IMR-90 (cell line): ENCODE data around the gene SYNM. TPM values are rescaled to one million over a fixed set of nuclear protein-coding genes. Genes with fewer than 3 reads are reported as not detected.

ENCODE experiments used
- ATAC-seq: fragments of 200-7000 bp; cut with Tn5 transposase; 2 replicates; pipeline ENCODE4 v1.9.1; 2020; ENCODE audit warnings: low read depth, mild to moderate bottlenecking, moderate library complexity
- BruUV-seq: library from RNA; stranded (reverse); fragments of 400-500 nt; replicated peaks from 2 replicates; lab custom pipeline; 2021; lab: Mats Ljungman, UMichigan
- CTCF ChIA-PET: fragments of 300-600 bp; formaldehyde crosslinking; extraction: SDS; loops from one replicate; lab custom pipeline; 2021; ENCODE audit warnings: antibody characterized with exemption; lab: Yijun Ruan, JAX
- POLR2A ChIA-PET: fragments of 300-600 bp; sonication (Branson Sonifier 250); formaldehyde crosslinking; loops from one replicate; lab custom pipeline; 2022; ENCODE audit warnings: antibody characterized with exemption; ENCODE audit not compliant: unreplicated experiment; lab: Charles Lee
- DNase-seq: peaks from one replicate; pipeline ENCODE4 v3.0.0; 2013
- H2AFZ ChIP-seq: replicated peaks from 2 replicates; pipeline ENCODE3; 2013; ENCODE audit warnings: low read length, mild to moderate bottlenecking; ENCODE audit not compliant: poor library complexity
- H2AK5ac ChIP-seq: 2 replicates; pipeline ENCODE4 v1.6.1; 2013; ENCODE audit warnings: low read depth, low read length, inconsistent platforms
- H2AK9ac ChIP-seq: replicated peaks from 2 replicates; pipeline ENCODE3; 2013; ENCODE audit warnings: mild to moderate bottlenecking, low read depth, low read length, moderate library complexity; ENCODE audit not compliant: poor library complexity
- H2BK120ac ChIP-seq: 2 replicates; pipeline ENCODE4 v1.6.1; 2013; ENCODE audit warnings: low read depth, low read length, inconsistent platforms
- H2BK15ac ChIP-seq: 3 replicates; pipeline ENCODE4 v1.6.1; 2013; ENCODE audit warnings: low read depth, low read length, inconsistent platforms
- H2BK20ac ChIP-seq: 2 replicates; pipeline ENCODE4 v1.6.1; 2013; ENCODE audit warnings: low read depth, mild to moderate bottlenecking, inconsistent platforms, low read length, moderate library complexity
- H2BK5ac ChIP-seq: 2 replicates; pipeline ENCODE4 v1.6.1; 2013; ENCODE audit warnings: mild to moderate bottlenecking, low read depth, low read length, inconsistent platforms; ENCODE audit not compliant: poor library complexity, severe bottlenecking
- H3K14ac ChIP-seq: replicated peaks from 2 replicates; pipeline ENCODE4 v1.6.1; 2013; ENCODE audit warnings: low read depth, low read length, inconsistent platforms
- H3K18ac ChIP-seq: 2 replicates; pipeline ENCODE4 v1.6.1; 2013; ENCODE audit warnings: low read depth, low read length, control low read depth
- H3K23ac ChIP-seq: 2 replicates; pipeline ENCODE4 v1.6.1; 2013; ENCODE audit warnings: low read depth, low read length, inconsistent platforms
- H3K27ac ChIP-seq: 2 replicates; pipeline ENCODE4 v1.5.1; 2013; ENCODE audit warnings: mild to moderate bottlenecking, control low read depth, low read length; ENCODE audit not compliant: insufficient read depth
- H3K27me3 ChIP-seq: 2 replicates; pipeline ENCODE4 v1.6.1; 2013; ENCODE audit warnings: low read length; ENCODE audit not compliant: control insufficient read depth, insufficient read depth
- H3K36me3 ChIP-seq: 2 replicates; pipeline ENCODE4 v1.6.1; 2013; ENCODE audit warnings: low read length, mixed read lengths; ENCODE audit not compliant: control insufficient read depth, insufficient read depth
- H3K4ac ChIP-seq: 2 replicates; pipeline ENCODE4 v1.6.1; 2013; ENCODE audit warnings: low read depth, low read length, inconsistent platforms
- H3K4me1 ChIP-seq: 2 replicates; pipeline ENCODE4 v1.6.1; 2013; ENCODE audit warnings: low read length, mixed read lengths; ENCODE audit not compliant: control insufficient read depth, insufficient read depth
- H3K4me2 ChIP-seq: 2 replicates; pipeline ENCODE4 v1.6.1; 2013; ENCODE audit warnings: low read depth, mild to moderate bottlenecking, control low read depth, low read length, moderate library complexity
- H3K4me3 ChIP-seq: 2 replicates; pipeline ENCODE4 v1.5.1; 2013; ENCODE audit warnings: low read depth, mild to moderate bottlenecking, control low read depth, low read length, moderate library complexity; ENCODE audit not compliant: insufficient read depth
- H3K56ac ChIP-seq: 2 replicates; pipeline ENCODE4 v1.6.1; 2013; ENCODE audit warnings: low read length, inconsistent platforms; ENCODE audit not compliant: insufficient read depth; ENCODE audit errors: extremely low read depth
- H3K79me1 ChIP-seq, 2 experiments: 2 replicates each; pipeline ENCODE4 v1.6.1; 2013; ENCODE audit warnings: low read length in 2 of 2, inconsistent platforms in 1 of 2, low read depth in 1 of 2
- H3K9ac ChIP-seq: 2 replicates; pipeline ENCODE4 v1.6.1; 2013; ENCODE audit warnings: low read depth, low read length, control low read depth
- H3K9me1 ChIP-seq: 2 replicates; pipeline ENCODE4 v1.6.1; 2013; ENCODE audit warnings: low read length, inconsistent platforms; ENCODE audit not compliant: insufficient read depth
- H3K9me3 ChIP-seq: 2 replicates; pipeline ENCODE4 v1.6.1; 2013; ENCODE audit warnings: low read length; ENCODE audit not compliant: control insufficient read depth, insufficient read depth
- H4K20me1 ChIP-seq: 2 replicates; pipeline ENCODE4 v1.6.1; 2013; ENCODE audit warnings: low read length, inconsistent platforms; ENCODE audit not compliant: insufficient read depth
- H4K5ac ChIP-seq: 2 replicates; pipeline ENCODE4 v1.6.1; 2013; ENCODE audit warnings: mild to moderate bottlenecking, low read depth, low read length, control low read depth
- H4K8ac ChIP-seq, 2 experiments: 2 replicates each; pipeline ENCODE4 v1.6.1; 2013; ENCODE audit warnings: low read depth in 2 of 2, low read length in 2 of 2, control low read depth in 1 of 2, inconsistent platforms in 1 of 2
- H4K91ac ChIP-seq: 2 replicates; pipeline ENCODE4 v1.6.1; 2013; ENCODE audit warnings: low read depth, low read length, inconsistent platforms; ENCODE audit not compliant: insufficient read depth
- CHD1 ChIP-seq: IDR thresholded peaks from 2 replicates; pipeline ENCODE4 v1.6.1; 2012; ENCODE audit warnings: low read depth, low read length, improper control_type of control experiment
- FOS ChIP-seq: fragments of 150-350 bp; IDR thresholded peaks from 2 replicates; pipeline ENCODE4 v1.6.1; 2016; ENCODE audit warnings: low read depth, low read length
- MAFK ChIP-seq: IDR thresholded peaks from 2 replicates; pipeline ENCODE4 v1.6.1; 2012; ENCODE audit warnings: low read depth, low read length, improper control_type of control experiment
- MAZ ChIP-seq: IDR thresholded peaks from 2 replicates; pipeline ENCODE4 v1.6.1; 2012; ENCODE audit warnings: low read depth, mild to moderate bottlenecking, low read length, improper control_type of control experiment, moderate library complexity, borderline replicate concordance
- MXI1 ChIP-seq: IDR thresholded peaks from 2 replicates; pipeline ENCODE4 v1.6.1; 2012; ENCODE audit warnings: low read depth, mild to moderate bottlenecking, low read length, moderate library complexity, borderline replicate concordance
- NFE2L2 ChIP-seq: fragments of 150-350 bp; IDR thresholded peaks from 2 replicates; pipeline ENCODE4 v1.6.1; 2016; ENCODE audit warnings: low read depth, mild to moderate bottlenecking, low read length
- POLR2A ChIP-seq: IDR thresholded peaks from 2 replicates; pipeline ENCODE4 v1.6.1; 2012; ENCODE audit warnings: mild to moderate bottlenecking, low read depth, low read length
- SMC3 ChIP-seq: fragments of 150-350 bp; IDR thresholded peaks from 2 replicates; pipeline ENCODE4 v1.6.1; 2016; ENCODE audit warnings: low read depth, mild to moderate bottlenecking, antibody characterized with exemption, low read length, moderate library complexity
- WGBS, 2 experiments: methylation state at CpG; one replicate each; pipeline versions ENCODE4 v1.1.5 to v1.1.7; 2013; ENCODE audit warnings: missing lambda C conversion rate in 2 of 2; ENCODE audit not compliant: insufficient read length in 1 of 2; ENCODE audit errors: extremely low coverage in 2 of 2; 5-methylcytosine and 5-hydroxymethylcytosine counted together
- dilution Hi-C: fragments of 300-500 bp; cut with HindIII; formaldehyde crosslinking; loops from one replicate; pipeline ENCODE4 v1.14.3; 2018; ENCODE audit warnings: low sequenced_read_pairs; ENCODE audit not compliant: unreplicated experiment
- in situ Hi-C: fragments of 300-500 bp; cut with MboI; formaldehyde crosslinking; loops from 3 replicates; pipeline ENCODE4 v1.14.3; 2019; ENCODE audit warnings: low sequenced_read_pairs, inconsistent platforms, mixed read lengths
- intact Hi-C: fragments of 100-400 bp; cut with micrococcal nuclease; formaldehyde crosslinking; loops from 2 replicates; pipeline ENCODE4 v1.10.0; 2022
- polyA plus RNA-seq, 3 experiments: library from polyadenylated mRNA; depleted of rRNA; stranded (reverse); fragments of >200 nt; gene quantifications; 2 replicates each; pipeline ENCODE4 v1.2.3, GENCODE V29; 2012; ENCODE audit warnings: low replicate concordance in 1 of 3
- total RNA-seq: library from RNA; depleted of rRNA; stranded (reverse); fragments of >200 nt; gene quantifications from 2 replicates; pipeline ENCODE4 v1.2.3, GENCODE V29; 2012
- TF ChIP-seq, protein P1 (sequence below): fragments of 150-350 bp; IDR thresholded peaks from 2 replicates; pipeline ENCODE4 v1.6.1; 2017; ENCODE audit warnings: mild to moderate bottlenecking, antibody characterized with exemption, low read length, low read depth

The SYNM gene
- total and polyA plus RNA-seq, 2 of the 4 experiments (the other 2 are of a cell fraction) = 2.1 to 3.4 TPM

DNA sequence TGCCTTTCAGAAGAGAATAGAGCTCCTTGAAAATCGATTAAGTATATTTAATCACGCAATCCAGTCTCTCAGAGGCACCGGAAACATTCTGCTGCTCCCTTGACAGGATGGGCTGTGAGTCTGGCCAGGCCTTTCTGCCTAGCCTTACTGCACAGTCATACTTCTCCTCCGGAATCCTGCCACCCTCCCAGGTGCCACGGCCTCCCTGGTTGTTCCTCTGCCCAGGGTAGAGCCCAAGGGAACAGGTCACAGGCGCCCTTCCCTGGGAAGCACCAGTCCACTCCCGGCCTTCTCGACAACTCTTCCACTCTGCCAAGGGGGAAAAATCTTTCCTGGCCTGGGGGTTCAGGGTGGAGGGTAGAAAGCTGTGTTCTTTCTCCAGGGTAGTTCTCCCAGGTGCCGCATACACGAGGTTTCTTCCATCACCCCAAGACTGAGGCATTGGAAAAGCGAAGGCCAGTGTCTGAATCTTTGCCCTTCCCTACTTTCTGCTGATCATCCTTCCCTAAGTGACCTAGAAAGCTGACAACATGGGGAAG, 17.4 kb upstream of the SYNM start:
- ChIA-PET POLR2A (no interaction called here), CTCF (no interaction called here)
- Histone ChIP-seq H4K8ac (no peak overlapping the region), H2AK5ac (no peak overlapping the region), H2AK9ac (no peak overlapping the region), H3K9me1 (peaks cover 9% of the 10 kb centered on the region), H2AFZ (no peak overlapping the region), H3K4ac (no peak overlapping the region), H3K23ac (no peak overlapping the region), H3K18ac (no peak overlapping the region), H4K5ac (no peak overlapping the region), H3K9me3 (no peaks in the 10 kb centered on the region), H2BK120ac (no peak overlapping the region), H3K14ac (no peak overlapping the region), H3K4me2 (no peak overlapping the region), H4K20me1 (no peaks in the 10 kb centered on the region), H3K4me1 (peaks cover 2% of the 10 kb centered on the region; the same call in 1 of the 2 replicates), H3K4me3 (no peak overlapping the region), H3K27ac (no peak overlapping the region), H3K56ac (no peak overlapping the region), H3K79me1 (no peaks in the 10 kb centered on the region), H2BK5ac (no peak overlapping the region), H3K27me3 (no peaks in the 10 kb centered on the region; the same call in 1 of the 2 replicates), H2BK20ac (no peak overlapping the region), H2BK15ac (no peak overlapping the region), H3K36me3 (no peaks in the 10 kb centered on the region), H4K91ac (no peak overlapping the region), H3K9ac (no peak overlapping the region)
- dilution Hi-C loops = no loop called here
- intact Hi-C loops = no loop called here
- DNase-seq (no peak), ATAC-seq (no peak)
- in situ Hi-C loops = no loop called here
- TF ChIP-seq FOS (no peak), MXI1 (no peak), MAZ (no peak), SMC3 (no peak), MAFK (no peak), POLR2A (no peak), CHD1 (no peak), NFE2L2 (no peak)
- TF ChIP-seq, protein P1, sequence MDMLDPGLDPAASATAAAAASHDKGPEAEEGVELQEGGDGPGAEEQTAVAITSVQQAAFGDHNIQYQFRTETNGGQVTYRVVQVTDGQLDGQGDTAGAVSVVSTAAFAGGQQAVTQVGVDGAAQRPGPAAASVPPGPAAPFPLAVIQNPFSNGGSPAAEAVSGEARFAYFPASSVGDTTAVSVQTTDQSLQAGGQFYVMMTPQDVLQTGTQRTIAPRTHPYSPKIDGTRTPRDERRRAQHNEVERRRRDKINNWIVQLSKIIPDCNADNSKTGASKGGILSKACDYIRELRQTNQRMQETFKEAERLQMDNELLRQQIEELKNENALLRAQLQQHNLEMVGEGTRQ = no peak
- BruUV-seq = no TSS peak
- WGBS, 2 experiments = 82% methylated on average over 2 of the region's 11 CpGs; no CpG with 5 or more reads in 1 of the 2 experiments
